Activated CD8-positive, alpha-beta memory T cell treated with anti-CD3 and anti-CD28 coated beads, Interleukin-2, amount 50 U/mL, for 1 hour (primary cell): ENCODE results near the gene CLSTN1.
"Not testable (repeated sequence)": the region's sequence is repeated elsewhere in the genome, so short reads cannot be mapped to it uniquely, and the experiment has no call there.

ENCODE experiments used
- DNase-seq: peaks from one replicate; pipeline ENCODE4 v3.0.0-alpha.2; 2020; ENCODE audit errors: extremely low read depth

Gene CLSTN1

GRCh38 chr1:9797049-9797448, 26.7 kb downstream of the CLSTN1 start:
- DNase-seq, result no peak

GRCh38 chr1:9794081-9794480, 29.7 kb downstream of the CLSTN1 start:
- no peak for DNase-seq

DNA sequence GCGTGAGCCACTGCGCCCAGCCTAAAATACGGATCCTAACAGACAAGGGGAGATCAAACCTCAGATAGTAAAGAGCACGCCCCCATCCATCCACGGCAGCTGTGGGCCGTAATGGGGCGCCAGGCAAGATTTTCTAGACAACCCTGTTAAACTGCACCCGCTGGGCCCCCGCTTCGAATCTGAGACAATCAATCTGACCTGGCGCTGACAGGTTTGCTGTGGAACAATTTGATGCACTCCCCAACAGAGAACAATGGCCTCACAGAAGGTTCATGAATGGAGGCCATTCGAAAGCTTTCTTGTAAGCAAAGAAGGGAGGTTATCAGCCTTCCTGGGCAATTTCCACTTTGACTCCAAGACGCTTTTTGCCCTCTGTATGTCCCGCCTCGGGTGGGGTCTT, 30.5 kb downstream of the CLSTN1 start:
- no peak for DNase-seq

DNA sequence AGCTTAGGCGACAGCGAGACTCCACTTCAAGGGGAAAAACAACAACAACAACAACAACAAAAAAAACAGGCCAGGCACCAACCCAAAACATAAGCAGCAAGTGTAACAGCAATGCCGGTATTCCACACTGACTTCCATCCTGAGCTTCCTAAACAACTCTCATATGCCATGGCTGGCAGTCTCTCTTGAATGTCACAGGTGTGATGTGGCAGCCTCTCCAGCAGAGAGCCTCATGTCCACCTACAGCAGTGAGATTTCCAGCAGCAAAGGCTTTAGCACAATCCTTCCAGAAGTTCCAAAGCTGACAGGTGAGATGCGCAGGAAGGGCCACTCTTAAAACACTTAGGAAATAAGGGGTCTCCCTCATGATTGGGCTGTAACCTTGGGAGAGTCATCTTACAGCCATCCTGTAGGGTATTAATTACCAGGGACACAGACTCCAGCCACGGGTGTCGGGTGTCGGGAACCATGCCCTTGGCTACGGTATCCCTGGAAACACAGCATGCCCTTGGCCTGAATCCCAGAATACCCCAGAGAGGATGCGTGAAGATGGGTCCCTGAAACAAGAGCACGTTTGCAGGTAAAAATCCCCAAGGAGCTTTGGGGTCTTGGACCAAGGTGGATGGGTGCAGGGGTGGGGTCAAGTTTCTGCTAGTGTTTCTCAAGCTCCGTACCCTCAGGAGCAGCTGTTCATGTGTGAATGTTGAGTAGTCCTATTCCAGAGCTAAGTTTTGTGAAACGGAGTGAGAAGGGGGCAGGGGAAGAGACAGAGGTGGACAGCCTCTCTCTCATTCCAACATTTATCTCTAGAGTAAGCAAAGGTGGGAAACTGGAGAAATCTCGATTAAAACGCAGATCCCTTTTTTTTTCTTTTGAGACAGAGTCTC, 31.4 kb downstream of the CLSTN1 start:
- DNase-seq, result no peak

GRCh38 chr1:9789700-9790099, 34.1 kb downstream of the CLSTN1 start:
- DNase-seq, result not testable (repeated sequence)

- DNase-seq, result no peak
Observed at GRCh38 chr1:9787702-9788101, 36.1 kb downstream of the CLSTN1 start.

DNA sequence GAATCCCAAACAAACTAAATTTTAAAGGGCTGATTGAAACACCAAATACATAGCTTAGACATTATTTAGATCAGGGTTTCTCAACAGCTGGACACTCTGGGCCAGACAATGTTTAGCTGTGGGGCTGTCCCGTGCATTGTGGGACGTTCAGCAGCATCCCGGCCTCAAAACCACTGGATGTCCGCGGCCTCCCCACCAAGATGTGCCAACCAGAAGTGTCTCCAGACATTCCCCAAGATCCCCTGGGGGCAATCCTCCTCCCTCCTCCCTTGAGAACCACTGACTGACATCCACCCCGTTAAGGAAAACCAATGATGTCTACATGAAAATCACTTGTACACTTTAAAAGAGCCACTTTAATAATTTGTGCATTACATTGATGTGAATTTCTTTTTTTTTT, 38.4 kb downstream of the CLSTN1 start:
- no peak for DNase-seq

- peak; percentile 23 for DNase-seq
Observed at GRCh38 chr1:9784508-9785133, 39.1 kb downstream of the CLSTN1 start.

DNA sequence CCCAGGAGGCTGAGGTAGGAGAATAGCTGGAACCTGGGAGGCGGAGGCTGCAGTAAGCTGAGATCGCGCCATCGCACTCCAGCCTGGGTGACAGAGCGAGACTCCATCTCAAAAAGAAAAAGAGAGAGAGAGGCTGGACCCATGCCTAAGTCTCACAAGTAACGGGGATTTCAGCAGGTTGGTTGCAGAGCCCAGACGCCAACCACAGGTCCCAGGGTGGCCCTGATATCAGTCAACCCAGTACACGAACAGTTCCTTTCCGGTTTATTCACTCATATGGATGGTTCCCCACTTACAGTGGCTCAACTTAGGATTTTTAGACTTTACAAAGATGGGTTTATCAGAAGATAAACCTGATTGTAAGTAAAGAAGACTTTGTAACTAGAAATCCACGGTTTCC, 40.9 kb downstream of the CLSTN1 start:
- DNase-seq, result no peak

- no peak for DNase-seq
Observed at GRCh38 chr1:9782116-9782751, 41.5 kb downstream of the CLSTN1 start.

- DNase-seq, result no peak
Observed at GRCh38 chr1:9780554-9781110, 43.1 kb downstream of the CLSTN1 start.

- DNase-seq, result no peak
Observed at GRCh38 chr1:9778905-9779304, 44.9 kb downstream of the CLSTN1 start.

DNA sequence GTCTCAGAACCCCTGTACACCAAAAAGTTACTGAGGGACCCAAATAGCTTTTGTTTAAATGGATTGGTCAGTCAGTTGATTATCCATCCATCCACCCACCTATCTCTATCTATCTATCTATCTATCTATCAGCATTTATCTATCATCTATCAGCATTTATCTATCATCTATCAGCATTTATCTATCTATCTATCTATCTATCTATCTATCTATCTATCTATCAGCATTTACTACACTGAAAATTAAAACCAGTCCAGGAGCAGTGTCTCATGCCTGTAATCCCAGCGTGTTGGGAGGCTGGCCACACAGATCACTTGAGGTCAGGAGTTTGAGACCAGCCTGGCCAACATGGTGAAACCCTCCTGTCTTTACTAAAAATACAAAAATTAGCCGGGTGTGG, 47.1 kb downstream of the CLSTN1 start:
- no peak for DNase-seq

DNA sequence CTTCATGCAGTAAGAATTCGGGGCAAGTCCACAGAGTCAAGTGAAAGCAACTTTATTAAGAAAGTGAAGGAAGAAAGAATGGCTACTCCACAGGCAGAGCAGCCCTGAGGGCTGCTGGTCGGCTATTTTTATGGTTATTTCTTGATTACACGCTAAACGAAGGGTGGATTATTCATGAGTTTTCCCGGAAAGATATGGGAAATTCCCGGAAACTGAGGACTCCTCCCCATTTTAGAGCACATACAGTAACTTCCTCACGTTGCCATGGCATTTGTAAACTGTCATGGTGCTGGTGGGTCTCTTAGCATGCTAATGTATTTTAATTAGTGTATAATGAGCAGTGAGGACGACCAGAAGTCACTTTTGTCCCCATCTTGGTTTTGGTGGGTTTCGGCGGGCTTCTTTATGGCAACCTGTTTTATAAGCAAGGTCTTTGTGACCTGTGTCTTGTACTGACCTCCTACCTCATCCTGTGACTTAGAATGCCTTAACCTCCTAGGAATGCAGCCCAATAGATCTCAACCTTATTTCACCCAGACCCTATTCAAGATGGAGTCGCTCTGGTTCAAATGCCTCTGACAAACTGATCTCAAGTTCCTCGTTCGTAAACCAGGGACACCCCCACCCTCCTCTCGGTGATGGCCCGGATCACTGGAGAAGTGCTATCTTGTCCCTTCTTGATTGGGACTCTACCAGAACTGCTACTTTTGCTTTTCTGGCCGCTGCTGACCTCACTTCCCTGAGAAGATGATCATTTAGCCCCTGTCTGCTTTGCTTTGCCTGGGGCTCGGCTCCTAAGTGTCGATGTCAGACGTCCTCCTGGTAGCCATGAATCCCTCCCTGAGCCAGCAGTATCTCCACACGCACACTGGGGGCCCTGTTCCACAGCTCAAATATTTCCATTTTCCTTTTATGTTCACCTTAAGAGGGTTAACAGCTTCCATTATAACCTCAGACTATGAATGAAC, 48.8 kb downstream of the CLSTN1 start:
- DNase-seq, result no peak

DNA sequence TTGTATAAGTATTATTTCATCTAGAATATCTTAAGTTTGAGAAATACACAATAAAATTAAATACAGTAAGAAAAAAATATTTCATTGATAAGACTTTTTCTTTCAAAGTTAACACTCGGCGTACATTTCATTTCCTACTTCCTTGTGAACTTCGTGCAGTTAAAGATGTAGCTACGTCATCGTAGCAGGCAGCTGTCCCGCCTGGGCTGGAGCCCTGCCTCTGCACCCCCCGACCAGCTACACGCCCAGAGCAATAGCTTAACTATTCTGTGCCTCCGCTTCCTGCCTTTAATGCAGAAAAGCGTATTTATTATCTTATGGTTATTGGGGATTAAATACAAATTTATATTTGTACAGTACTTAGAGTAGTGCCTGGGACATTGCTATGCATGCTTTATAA, 53.5 kb downstream of the CLSTN1 start:
- no peak for DNase-seq

- no peak for DNase-seq
Observed at GRCh38 chr1:9768983-9769382, 54.8 kb downstream of the CLSTN1 start.

- DNase-seq, result no peak
Observed at GRCh38 chr1:9767964-9768668, 55.6 kb downstream of the CLSTN1 start.

GRCh38 chr1:9766759-9767442, 56.9 kb downstream of the CLSTN1 start:
- no peak for DNase-seq

DNA sequence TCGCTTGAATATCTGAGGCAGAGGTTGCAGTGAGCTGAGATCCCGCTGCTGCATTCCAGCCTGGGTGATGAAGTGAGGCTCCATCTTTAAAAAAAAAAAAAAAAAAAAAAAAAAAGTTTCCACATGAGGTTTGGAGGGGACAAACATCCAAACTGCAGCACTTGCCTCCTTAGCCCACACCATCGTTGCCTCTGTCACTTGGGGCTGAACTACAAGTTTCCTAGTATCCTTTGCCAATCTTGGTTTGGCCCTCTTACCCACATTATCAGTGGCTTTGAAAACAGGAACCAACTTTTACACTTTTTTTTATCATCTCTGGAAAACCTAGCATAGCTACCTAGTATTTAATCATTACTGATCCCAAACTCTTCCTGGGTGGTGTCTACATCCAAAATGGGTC, 59.2 kb downstream of the CLSTN1 start:
- DNase-seq, result no peak

DNA sequence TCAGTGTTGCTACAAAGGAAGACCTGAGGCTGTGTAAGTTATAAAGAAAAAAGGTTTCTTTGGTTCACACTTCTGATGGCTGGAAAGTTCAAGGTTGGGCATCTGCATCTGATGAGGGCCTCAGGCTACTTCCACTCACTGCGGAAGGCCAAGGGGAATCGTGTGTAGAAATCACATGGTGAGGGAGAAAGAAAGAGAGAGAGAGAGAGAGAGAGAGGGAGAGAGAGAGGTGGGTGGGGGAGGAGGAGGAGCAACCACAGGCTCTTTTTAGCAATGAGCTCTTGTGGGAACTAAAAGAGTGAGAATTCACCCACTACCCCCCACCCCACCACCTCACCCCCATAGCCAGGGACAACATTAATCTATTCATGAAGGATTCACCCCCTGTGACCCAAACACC, 59.9 kb downstream of the CLSTN1 start:
- no peak for DNase-seq
